ENCODE data around the gene KRTAP12-3. TPM values are rescaled to one million over a fixed set of nuclear protein-coding genes. Genes with fewer than 3 reads are reported as not detected.

The KRTAP12-3 gene
- total RNA-seq, 1 experiment from 2014 or later = not detected

DNA sequence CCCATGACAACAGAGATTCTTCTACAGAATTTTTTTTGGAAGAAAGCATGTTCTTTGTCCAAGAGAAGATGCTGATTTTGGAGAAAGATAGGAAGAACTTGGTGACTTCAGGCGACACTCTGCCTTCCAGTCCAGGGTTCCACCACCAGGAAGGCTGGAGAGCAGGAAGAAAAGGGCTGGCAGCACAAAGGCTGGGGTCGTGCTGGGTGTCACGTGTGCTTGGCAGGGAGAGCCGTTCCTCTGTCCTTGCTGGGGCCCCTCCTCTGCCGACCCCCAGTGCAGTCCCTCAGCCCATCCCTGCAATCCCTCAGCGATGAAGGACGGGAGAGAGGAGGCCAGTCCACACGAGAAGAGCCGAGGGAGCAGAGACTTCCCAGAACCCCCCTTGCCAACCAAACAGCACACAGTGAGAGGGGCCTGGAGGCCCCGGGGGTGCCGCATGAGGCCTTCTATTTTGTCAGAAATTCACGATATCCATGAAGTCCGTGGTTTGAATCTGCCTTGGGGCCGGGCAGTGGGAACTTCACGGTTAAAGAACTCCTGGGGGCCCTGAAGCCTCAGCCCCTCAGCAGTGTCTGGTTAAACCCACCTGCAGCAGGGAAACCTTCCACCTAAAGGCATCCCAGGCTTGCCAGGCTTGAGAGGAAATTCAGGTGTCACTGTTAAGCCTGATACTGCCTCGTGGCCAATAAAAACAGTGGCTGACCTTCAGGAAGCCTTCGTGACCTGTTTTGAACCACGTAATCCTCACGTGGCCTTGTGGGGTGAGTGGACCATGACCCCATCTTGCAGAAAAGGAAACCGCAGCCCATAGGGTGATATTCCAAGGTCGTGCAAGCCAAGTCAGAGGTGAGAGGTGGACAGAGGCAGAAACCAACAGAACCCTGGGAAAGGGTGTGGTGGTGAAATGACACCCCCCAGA is 42.6 kb downstream of the KRTAP12-3 start:
- no peak for DNase-seq (ENCODE audit: extremely low read depth, low read depth)

GRCh38 chr21:44701023-44701400 is 43.3 kb downstream of the KRTAP12-3 start:
- no peak for DNase-seq (ENCODE audit: extremely low read depth, low read depth)

GRCh38 chr21:44701541-44701940 is 43.8 kb downstream of the KRTAP12-3 start:
- DNase-seq (ENCODE audit: extremely low read depth, low read depth) = no peak

GRCh38 chr21:44702111-44702972 is 44.6 kb downstream of the KRTAP12-3 start:
- DNase-seq (ENCODE audit: extremely low read depth, low read depth) = no peak

- no peak for DNase-seq (ENCODE audit: extremely low read depth, low read depth)
These were observed 45.4 kb downstream of the KRTAP12-3 start for GRCh38 chr21:44702973-44703730.

DNA sequence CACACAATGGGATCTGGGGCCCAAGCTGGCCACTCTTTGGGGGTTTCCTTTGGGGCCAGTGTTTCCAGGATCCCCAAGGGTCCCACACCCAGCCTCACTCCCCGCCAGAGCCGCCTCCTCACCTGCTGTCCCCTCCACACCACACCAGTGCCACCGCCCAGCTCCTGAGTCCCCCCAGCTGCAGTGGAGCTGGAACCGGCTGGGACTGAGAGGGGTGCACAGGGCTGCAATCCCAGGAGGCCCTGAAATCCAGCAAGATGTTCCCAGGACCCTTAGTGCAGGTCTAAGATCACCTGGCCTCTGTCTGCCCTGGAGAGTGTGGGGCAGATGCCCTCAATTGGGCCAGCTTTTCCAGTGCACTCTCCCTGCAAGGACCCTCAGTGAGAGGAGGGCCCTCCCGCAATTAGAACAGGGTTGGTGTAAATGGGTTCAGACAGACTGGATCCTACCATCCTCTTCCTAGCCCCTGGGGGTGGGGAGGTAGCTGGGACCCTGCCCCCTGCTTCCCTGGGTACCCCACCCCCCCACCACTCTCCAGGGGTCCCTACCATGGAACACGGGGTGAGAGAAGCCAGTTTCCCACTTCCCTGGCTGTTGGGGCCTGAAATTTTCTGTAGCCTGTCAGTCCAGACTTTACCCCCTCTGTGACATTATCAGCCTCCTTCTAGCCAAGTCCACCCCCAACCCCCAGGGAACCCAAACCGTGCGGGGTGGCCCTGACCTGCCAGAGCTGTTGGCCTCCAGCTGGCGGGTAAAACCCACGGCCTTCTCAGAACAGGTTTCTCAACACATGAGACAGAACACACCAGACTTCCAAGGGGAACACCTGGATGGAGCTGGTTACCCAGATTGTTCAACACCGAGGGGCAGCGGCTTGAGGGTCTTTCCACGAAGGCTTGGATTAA is 46.3 kb downstream of the KRTAP12-3 start:
- no peak for DNase-seq (ENCODE audit: extremely low read depth, low read depth)

DNA sequence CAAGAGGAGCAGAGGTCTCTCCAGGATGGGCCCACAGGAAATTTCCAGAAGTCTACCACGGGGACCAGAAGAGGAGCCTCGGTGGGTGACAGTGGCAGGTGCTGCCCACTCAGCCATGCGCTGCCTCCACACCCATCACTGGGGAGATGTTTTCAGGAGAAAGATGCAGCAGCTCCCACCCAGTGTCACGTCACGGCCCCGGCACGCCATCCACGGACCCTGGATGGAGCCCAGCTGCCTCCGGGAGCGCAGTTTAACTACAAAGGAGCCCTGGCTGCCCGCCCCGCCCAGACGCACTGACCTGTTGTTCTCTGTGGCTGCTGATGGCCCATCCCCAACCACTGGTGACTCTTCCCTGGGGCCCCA is 46.9 kb downstream of the KRTAP12-3 start:
- no peak for DNase-seq (ENCODE audit: extremely low read depth, low read depth)

DNA sequence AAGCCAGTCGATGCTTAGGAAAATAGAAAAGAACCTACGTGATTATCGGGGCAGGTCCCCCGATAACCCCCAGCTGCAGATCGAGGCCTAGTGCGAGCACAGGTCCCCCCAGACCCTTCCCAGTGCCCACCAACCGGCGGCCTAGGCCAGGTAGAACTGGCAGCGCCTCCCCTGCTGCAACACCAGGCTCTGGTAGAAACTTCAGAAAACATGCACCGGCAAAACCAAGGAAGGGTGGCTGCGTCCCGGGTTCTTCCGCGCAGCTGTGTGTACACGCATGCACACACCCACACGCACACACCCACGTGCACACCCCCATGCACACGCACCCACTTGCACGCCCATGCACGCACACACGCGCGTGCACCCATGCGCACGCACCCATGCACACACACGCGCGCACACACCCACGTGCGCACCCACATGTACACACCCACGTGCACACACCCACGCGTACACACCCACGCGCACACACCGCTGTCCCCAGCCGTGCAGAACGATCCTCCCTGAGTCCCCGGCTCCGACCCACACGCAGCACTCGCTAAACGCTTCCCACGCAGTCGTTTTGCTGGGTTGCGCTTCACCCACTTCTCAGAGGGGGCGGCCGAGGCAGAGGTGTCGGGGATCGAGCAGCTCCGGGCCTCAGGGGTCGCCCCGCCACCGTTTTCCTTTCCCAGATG is 48.4 kb downstream of the KRTAP12-3 start:
- DNase-seq (ENCODE audit: extremely low read depth, low read depth) = no peak

- DNase-seq (ENCODE audit: extremely low read depth, low read depth) = no peak
These were observed 49.2 kb downstream of the KRTAP12-3 start for GRCh38 chr21:44706706-44707581.

Small RNA genes lying within 50 kb of the gene (small RNA-seq; reads per million reads assigned to genes)
- gene KRTAP12-6P = 0 reads per million in 2 experiments

Other genes starting within 250 kb of the KRTAP12-3 start
- 0.47 and 0.92 TPM in 2 replicates for gene LRRC3, start 202.4 kb upstream of the KRTAP12-3 start, total RNA-seq (2014; rRNA removed; shearing (Covaris generic))
- not detected in 2 replicates for gene KRTAP10-1, start 117.7 kb upstream of the KRTAP12-3 start, total RNA-seq (2014; rRNA removed; shearing (Covaris generic))
- not detected in 2 replicates for gene KRTAP10-2, start 106.4 kb upstream of the KRTAP12-3 start, total RNA-seq (2014; rRNA removed; shearing (Covaris generic))
- not detected in 2 replicates for gene KRTAP10-3, start 99.1 kb upstream of the KRTAP12-3 start, total RNA-seq (2014; rRNA removed; shearing (Covaris generic))
- not detected in 2 replicates for gene KRTAP10-4, start 84.2 kb upstream of the KRTAP12-3 start, total RNA-seq (2014; rRNA removed; shearing (Covaris generic))
- gene KRTAP10-5, start 77.3 kb upstream of the KRTAP12-3 start, total RNA-seq (2014; rRNA removed; shearing (Covaris generic)) = not detected in 2 replicates
- gene KRTAP10-6, start 65.4 kb upstream of the KRTAP12-3 start, total RNA-seq (2014; rRNA removed; shearing (Covaris generic)) = not detected in 2 replicates
- not detected in 2 replicates for gene KRTAP10-7, start 57.3 kb upstream of the KRTAP12-3 start, total RNA-seq (2014; rRNA removed; shearing (Covaris generic))
- gene KRTAP10-8, start 45.9 kb upstream of the KRTAP12-3 start, total RNA-seq (2014; rRNA removed; shearing (Covaris generic)) = not detected in 2 replicates
- not detected in 2 replicates for gene KRTAP10-9, start 30.8 kb upstream of the KRTAP12-3 start, total RNA-seq (2014; rRNA removed; shearing (Covaris generic))
- gene KRTAP10-10, start 20.6 kb upstream of the KRTAP12-3 start, total RNA-seq (2014; rRNA removed; shearing (Covaris generic)) = not detected in 2 replicates
- not detected in 2 replicates for gene KRTAP10-11, start 11.5 kb upstream of the KRTAP12-3 start, total RNA-seq (2014; rRNA removed; shearing (Covaris generic))
- gene KRTAP12-4, start 3.3 kb upstream of the KRTAP12-3 start, total RNA-seq (2014; rRNA removed; shearing (Covaris generic)) = not detected in 2 replicates
- gene KRTAP12-2, start 9.0 kb downstream of the KRTAP12-3 start, total RNA-seq (2014; rRNA removed; shearing (Covaris generic)) = not detected in 2 replicates
- gene KRTAP12-1, start 24.2 kb downstream of the KRTAP12-3 start, total RNA-seq (2014; rRNA removed; shearing (Covaris generic)) = not detected in 2 replicates
- gene KRTAP10-12, start 39.2 kb downstream of the KRTAP12-3 start, total RNA-seq (2014; rRNA removed; shearing (Covaris generic)) = not detected in 2 replicates
- 0.02 TPM in 1 of 2 replicates, not detected in the other for gene TSPEAR, start 53.6 kb downstream of the KRTAP12-3 start, total RNA-seq (2014; rRNA removed; shearing (Covaris generic))
- 66.5 and 76.3 TPM in 2 replicates for gene UBE2G2, start 143.9 kb downstream of the KRTAP12-3 start, total RNA-seq (2014; rRNA removed; shearing (Covaris generic))
- 50.5 and 52.1 TPM in 2 replicates for gene SUMO3, start 160.1 kb downstream of the KRTAP12-3 start, total RNA-seq (2014; rRNA removed; shearing (Covaris generic))
- 139 and 145 TPM in 2 replicates for gene PTTG1IP, start 215.8 kb downstream of the KRTAP12-3 start, total RNA-seq (2014; rRNA removed; shearing (Covaris generic))

Measured in NCI-H460 (cell line).